GM19395 (cell line): ENCODE results near the gene EMSY.

Experiments
- ATAC-seq: cut with Tn5 transposase; IDR thresholded peaks from one replicate; pipeline ENCODE4 v1.9.1; 2021; ENCODE audit warnings: mild to moderate bottlenecking, moderate library complexity; ENCODE audit not compliant: unreplicated experiment

EMSY gene

GRCh38 chr11:76453248-76453647, 8.4 kb downstream of the EMSY start:
- ATAC-seq: no peak

DNA sequence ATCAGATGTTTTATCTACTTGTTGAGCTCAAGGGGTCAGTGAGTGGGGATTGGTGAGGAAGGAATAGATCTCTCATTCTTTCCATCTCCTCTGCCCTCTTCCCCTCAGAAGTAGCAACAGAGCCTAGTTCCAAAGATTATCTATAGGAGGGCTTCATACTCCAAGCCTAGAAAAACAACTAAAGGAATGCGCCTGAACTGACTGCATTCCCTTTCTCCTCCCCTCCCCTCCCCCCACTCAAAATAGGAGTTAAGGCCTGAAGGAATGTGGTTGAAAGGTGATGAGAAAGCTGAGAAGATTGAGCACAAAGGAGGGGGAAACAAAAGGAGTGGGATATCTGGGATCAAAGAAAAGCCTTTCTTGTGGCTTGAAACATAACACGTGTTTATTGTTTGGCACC, 10.5 kb downstream of the EMSY start:
- no peak for ATAC-seq

DNA sequence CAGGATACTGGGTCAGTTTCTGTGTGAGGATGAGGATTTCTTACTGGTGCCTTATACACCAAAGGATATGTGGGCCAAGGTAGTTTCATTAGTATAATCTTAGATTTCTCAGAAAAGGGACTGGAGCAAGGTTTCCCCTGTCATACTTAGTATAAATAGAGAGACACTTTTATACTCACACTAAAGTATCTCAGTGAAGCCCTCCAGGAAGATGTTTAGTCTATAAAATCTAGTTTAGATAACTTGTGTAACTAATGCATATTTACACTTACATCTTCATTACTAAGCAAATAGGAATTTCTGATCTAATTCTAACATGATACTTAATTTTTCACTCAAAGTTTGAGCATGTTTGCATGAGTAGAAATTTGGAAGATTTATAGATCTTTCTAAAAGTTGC, 11.1 kb downstream of the EMSY start:
- ATAC-seq: no peak

DNA sequence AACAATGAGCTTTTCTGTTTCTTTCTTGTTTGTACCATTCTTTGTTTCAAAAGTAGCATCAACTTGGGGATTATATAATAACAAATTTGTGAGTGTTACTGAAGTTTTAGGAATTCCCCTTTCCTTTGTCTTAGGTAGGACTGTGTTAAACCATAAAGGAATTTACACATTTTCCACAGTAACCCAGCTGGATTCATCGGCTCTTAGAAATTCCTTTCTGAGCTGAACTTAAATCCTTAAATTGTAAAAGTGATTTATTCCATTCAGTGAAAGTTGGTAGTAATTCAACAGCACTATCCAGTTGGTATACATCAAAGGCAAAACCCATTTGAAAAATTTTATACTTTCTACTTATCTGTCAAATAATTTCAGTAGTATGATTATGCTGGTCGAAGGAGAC, 11.8 kb downstream of the EMSY start:
- no peak for ATAC-seq

- ATAC-seq: no peak
These were observed 14.5 kb downstream of the EMSY start for GRCh38 chr11:76459299-76459698.

- no peak for ATAC-seq
These were observed 15.0 kb downstream of the EMSY start for GRCh38 chr11:76459846-76460245.

GRCh38 chr11:76462317-76462716, 17.5 kb downstream of the EMSY start:
- ATAC-seq: no peak

DNA sequence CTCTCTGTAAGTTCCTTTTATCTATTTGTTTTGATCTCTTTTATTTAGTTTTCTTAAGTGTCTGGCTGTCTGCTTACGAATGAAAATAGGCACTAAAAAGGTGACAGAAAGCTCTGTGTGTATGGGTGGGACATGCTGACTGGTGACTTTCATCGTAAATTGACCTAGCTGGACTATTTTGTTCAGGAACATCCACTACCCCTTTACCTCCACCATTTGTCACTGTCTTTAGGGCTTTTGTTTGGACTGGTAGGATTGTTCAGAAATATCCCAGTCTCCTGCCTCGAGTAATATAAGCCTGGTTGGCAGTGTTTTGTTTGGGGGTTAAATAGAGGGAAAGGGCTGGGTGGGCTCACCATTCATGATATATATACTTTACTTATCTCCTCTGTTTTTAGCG, 20.9 kb downstream of the EMSY start:
- no peak for ATAC-seq

DNA sequence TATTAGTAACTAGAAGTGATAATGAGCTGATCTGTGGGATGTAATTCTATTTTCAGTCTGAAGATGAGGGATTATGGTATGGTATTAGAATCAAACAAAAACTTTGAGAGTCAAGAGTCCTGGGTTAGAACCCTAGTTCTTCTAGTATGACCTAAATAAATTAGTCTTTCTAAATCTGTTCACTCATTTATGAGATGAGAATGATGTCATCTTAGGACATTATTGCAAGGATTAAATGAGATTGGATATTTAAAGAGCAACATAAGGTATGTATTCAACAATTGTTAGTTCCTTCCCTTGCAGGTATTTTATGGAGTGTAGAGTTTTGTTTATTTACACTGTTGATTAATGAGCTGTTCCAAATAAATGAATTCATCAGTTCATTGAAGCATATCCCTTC, 21.8 kb downstream of the EMSY start:
- ATAC-seq: no peak

DNA sequence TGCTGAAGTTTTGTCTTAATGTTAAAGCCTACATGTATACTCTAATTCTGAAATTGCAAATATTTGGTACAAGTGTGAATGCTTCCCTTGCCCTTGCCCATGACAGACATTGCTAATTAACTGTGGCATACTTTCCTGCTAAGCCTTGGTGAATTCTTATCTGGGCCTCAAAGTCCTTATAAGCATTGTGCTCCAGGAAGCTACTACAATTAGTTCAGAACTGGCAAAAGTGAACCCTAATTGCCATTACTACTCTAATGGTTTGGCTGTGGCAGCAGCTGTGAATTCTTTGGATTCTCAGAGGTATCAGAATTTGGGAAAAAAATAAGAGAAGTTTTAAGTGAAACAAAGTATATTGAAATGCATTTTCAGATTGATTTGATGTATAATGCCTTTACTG, 24.3 kb downstream of the EMSY start:
- ATAC-seq: no peak

- ATAC-seq: no peak
These were observed 26.6 kb downstream of the EMSY start for GRCh38 chr11:76471382-76471781.

GRCh38 chr11:76480241-76480640, 35.4 kb downstream of the EMSY start:
- no peak for ATAC-seq

GRCh38 chr11:76491644-76492043, 46.8 kb downstream of the EMSY start:
- ATAC-seq: no peak

- no peak for ATAC-seq
These were observed 48.2 kb downstream of the EMSY start for GRCh38 chr11:76493040-76493439.

- no peak for ATAC-seq
These were observed 49.1 kb downstream of the EMSY start for GRCh38 chr11:76493626-76494539.

DNA sequence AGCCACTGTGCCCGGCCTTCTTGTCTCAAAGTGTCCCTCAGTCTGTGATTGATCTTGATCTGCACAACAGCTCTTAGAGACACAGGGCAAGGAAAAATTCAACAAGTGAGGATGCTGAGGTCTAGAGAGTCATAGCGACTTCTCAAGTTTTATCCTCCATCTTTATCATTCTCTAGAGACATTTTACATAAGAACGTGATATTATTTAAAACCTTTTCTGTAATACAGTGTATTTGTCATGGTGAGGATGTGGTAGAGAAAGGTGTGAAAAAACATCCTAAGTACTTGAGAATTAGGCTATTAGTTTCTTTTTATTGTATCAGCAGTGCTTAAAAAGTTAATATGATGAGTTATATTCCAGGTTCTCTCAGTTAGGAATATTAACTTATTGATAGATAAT, 50.2 kb downstream of the EMSY start:
- ATAC-seq: no peak

- ATAC-seq: no peak
These were observed 51.4 kb downstream of the EMSY start for GRCh38 chr11:76496174-76496573.

- no peak for ATAC-seq
These were observed 56.8 kb downstream of the EMSY start for GRCh38 chr11:76501526-76502202.

GRCh38 chr11:76506833-76507232, 62.0 kb downstream of the EMSY start:
- ATAC-seq: no peak

- ATAC-seq: no peak
These were observed 65.5 kb downstream of the EMSY start for GRCh38 chr11:76510060-76511047.
